Panc1 (cell line): ENCODE results near the gene L2HGDH. TPM values are rescaled to one million over a fixed set of nuclear protein-coding genes. Genes with fewer than 3 reads are reported as not detected.

Source experiments
- ATAC-seq: fragments of 200-7000 bp; cut with Tn5 transposase; 2 replicates; pipeline ENCODE4 v1.9.1; 2020; ENCODE audit warnings: mild to moderate bottlenecking, moderate library complexity
- BruUV-seq: library from RNA; stranded (reverse); fragments of 400-500 nt; replicated peaks from 2 replicates; lab custom pipeline; 2021; lab: Mats Ljungman, UMichigan
- CTCF ChIA-PET: fragments of 300-600 bp; sonication (Branson Sonifier 250); formaldehyde crosslinking; loops from one replicate; lab custom pipeline; 2022; ENCODE audit warnings: antibody characterized with exemption; lab: Charles Lee
- POLR2A ChIA-PET: fragments of 300-600 bp; sonication (Branson Sonifier 250); formaldehyde crosslinking; loops from one replicate; lab custom pipeline; 2022; ENCODE audit warnings: antibody characterized with exemption; lab: Charles Lee
- DNase-seq: peaks from one replicate; pipeline ENCODE4 v3.0.0-alpha.2; 2010; ENCODE audit warnings: low read depth, low spot score
- H3K27ac ChIP-seq: 2 replicates; pipeline ENCODE4 v1.5.1; 2011; ENCODE audit warnings: mild to moderate bottlenecking, low read length, inconsistent platforms
- H3K27me3 ChIP-seq: fragments of 200-500 bp; sonication (Bioruptor generic); 2 replicates; pipeline ENCODE4 v1.6.0; 2014; ENCODE audit warnings: low read length, inconsistent platforms; ENCODE audit not compliant: control insufficient read depth, insufficient read depth
- H3K36me3 ChIP-seq: fragments of 200-500 bp; sonication (Bioruptor generic); 2 replicates; pipeline ENCODE4 v1.5.1; 2014; ENCODE audit warnings: inconsistent platforms, mild to moderate bottlenecking, low read length, moderate library complexity; ENCODE audit not compliant: control insufficient read depth, insufficient read depth
- H3K4me1 ChIP-seq: 2 replicates; pipeline ENCODE4 v1.5.1; 2011; ENCODE audit warnings: inconsistent platforms, mild to moderate bottlenecking, low read length, moderate library complexity; ENCODE audit not compliant: control insufficient read depth, insufficient read depth
- H3K4me3 ChIP-seq, 2 experiments: 2 replicates each; pipeline ENCODE4 v1.5.1; 2011 to 2012; ENCODE audit warnings: low read depth in 2 of 2, low read length in 2 of 2, mild to moderate bottlenecking in 2 of 2, inconsistent platforms in 1 of 2, moderate library complexity in 1 of 2
- H3K9me3 ChIP-seq: fragments of 200-500 bp; sonication (Bioruptor generic); 2 replicates; pipeline ENCODE4 v1.5.1; 2014; ENCODE audit warnings: low read depth, mild to moderate bottlenecking, inconsistent platforms, low read length, moderate library complexity; ENCODE audit not compliant: control insufficient read depth, insufficient read depth
- CTCF ChIP-seq: fragments of 450-650 bp; IDR thresholded peaks from 2 replicates; pipeline ENCODE4 v1.5.1; 2017; ENCODE audit warnings: mild to moderate bottlenecking
- POLR2AphosphoS5 ChIP-seq: IDR thresholded peaks from 2 replicates; pipeline ENCODE4 v1.6.1; 2012; ENCODE audit warnings: mild to moderate bottlenecking, low read depth, low read length, moderate library complexity
- REST ChIP-seq, 2 experiments: IDR thresholded peaks; 2 replicates each; pipeline ENCODE4 v1.6.1; 2011 to 2012; ENCODE audit warnings: low read depth in 2 of 2, control low read depth in 1 of 2, low read length in 1 of 2, mild to moderate bottlenecking in 1 of 2, moderate library complexity in 1 of 2; ENCODE audit not compliant: insufficient read depth in 1 of 2
- SIN3A ChIP-seq: IDR thresholded peaks from 2 replicates; pipeline ENCODE4 v1.6.1; 2012; ENCODE audit warnings: low read depth, mild to moderate bottlenecking, low read length, moderate library complexity, borderline replicate concordance; ENCODE audit not compliant: insufficient read depth
- TCF7L2 ChIP-seq: IDR thresholded peaks from 2 replicates; pipeline ENCODE4 v1.6.1; 2011; ENCODE audit warnings: mild to moderate bottlenecking, low read depth, low read length, inconsistent platforms
- in situ Hi-C: cut with HindIII; loops from 2 replicates; pipeline ENCODE4 v1.10.0; 2016; ENCODE audit warnings: low sequenced_read_pairs, low pct_unique_long_range_greater_than_20kb
- intact Hi-C: fragments of 100-400 bp; cut with micrococcal nuclease; formaldehyde crosslinking; loops from one replicate; pipeline ENCODE4 v1.10.0; 2022; ENCODE audit not compliant: unreplicated experiment
- total RNA-seq: library from RNA; stranded (reverse); gene quantifications from one replicate; pipeline ENCODE4 v1.2.1, GENCODE V29; 2021; ENCODE audit not compliant: unreplicated experiment

The L2HGDH gene
- total RNA-seq, 1 experiment from 2014 or later, result 15.0 TPM

GRCh38 chr14:50237427-50237826 lies 74.6 kb downstream of the L2HGDH start:
- H3K27me3 ChIP-seq, result no peaks in the 10 kb centered on the region
- POLR2A ChIA-PET, result no interaction called here
- intact Hi-C loops, result no loop called here
- DNase-seq (no peak), ATAC-seq (no peak)
- H3K4me1 ChIP-seq, result peaks cover 7% of the 10 kb centered on the region; the same call in 1 of the 2 replicates
- no peaks in the 10 kb centered on the region for H3K9me3 ChIP-seq
- no peak overlapping the region for H3K4me3 ChIP-seq
- H3K27ac ChIP-seq, result no peak overlapping the region
- CTCF ChIA-PET, result no interaction called here
- TF ChIP-seq SIN3A, result no peak
- TF ChIP-seq TCF7L2, result no peak
- no peak for TF ChIP-seq CTCF
- in situ Hi-C loops, result no loop called here
- H3K36me3 ChIP-seq, result no peaks in the 10 kb centered on the region
- BruUV-seq, result no TSS peak

DNA sequence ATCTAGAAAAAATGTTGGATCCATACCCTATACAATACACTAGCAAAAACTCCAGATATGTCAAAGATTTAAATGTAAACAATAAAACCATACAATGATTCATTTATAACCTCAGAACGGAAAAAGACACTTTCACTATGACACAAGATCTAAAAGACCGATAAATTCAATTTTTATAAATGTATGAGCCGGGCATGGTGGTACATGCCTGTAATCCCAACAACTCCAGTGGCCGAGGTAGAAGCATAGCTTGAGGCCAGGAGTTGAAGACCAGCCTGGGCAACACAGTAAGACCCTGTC lies 78.1 kb downstream of the L2HGDH start:
- no peaks in the 10 kb centered on the region for H3K27me3 ChIP-seq
- ATAC-seq, result no peak
- POLR2A ChIA-PET, result no interaction called here
- DNase-seq, result no peak
- BruUV-seq, result no TSS peak
- intact Hi-C loops (no loop called here), in situ Hi-C loops (no loop called here)
- TF ChIP-seq SIN3A (no peak), POLR2AphosphoS5 (no peak), TCF7L2 (no peak), REST (IDR thresholded peaks at IDR 0.05; ENCODE audit: insufficient read depth in 1 of 2, low read depth in 2 of 2, low read length in 1 of 2) (no peak), CTCF (no peak)
- H3K4me1 ChIP-seq, result peaks cover 15% of the 10 kb centered on the region
- H3K36me3 ChIP-seq, result no peaks in the 10 kb centered on the region; the same call in 1 of the 2 replicates
- CTCF ChIA-PET, result no interaction called here
- H3K9me3 ChIP-seq, result no peaks in the 10 kb centered on the region
- H3K4me3 ChIP-seq, result no peak overlapping the region
- no peak overlapping the region for H3K27ac ChIP-seq
